Measurements from ENCODE around the gene RXRA. TPM values are rescaled to one million over a fixed set of nuclear protein-coding genes. Genes with fewer than 3 reads are reported as not detected.
A peak's percentile ranks its signal among the peaks of the same experiment; 100 is the strongest.

RXRA gene
- total and polyA plus RNA-seq, 12 donors, result 5.5 to 114 (median 71.3) TPM

- Histone ChIP-seq H3K36me3 (replicated peaks in 1 of 2) (peaks cover 0 to 44% of the 10 kb centered on the region in 2 donors), H3K4me1 (replicated peaks in 1 of 2) (peaks cover 9 to 65% of the 10 kb centered on the region in 2 donors), H3K9me3 (replicated peaks in 1 of 3) (no peaks in the 10 kb centered on the region), H3K4me3 (no peak overlapping the region), H3K27me3 (no peaks in the 10 kb centered on the region), H3K27ac (peak overlapping the region in 2 of 5 donors; percentile 55 to 65)
- no peak for DNase-seq
- 82 to 93% (median 89%) methylated on average over 11 to 13 of the region's 13 CpGs for WGBS, 4 donors
- intact Hi-C loops (cut with DNase I), result no loop called here
- TF ChIP-seq POLR2A (IDR thresholded peaks at IDR 0.05) (no peak), CTCF (IDR thresholded peaks at IDR 0.05) (no peak)
Measured at GRCh38 chr9:134413112-134413715, 87.0 kb downstream of the RXRA start.

DNA sequence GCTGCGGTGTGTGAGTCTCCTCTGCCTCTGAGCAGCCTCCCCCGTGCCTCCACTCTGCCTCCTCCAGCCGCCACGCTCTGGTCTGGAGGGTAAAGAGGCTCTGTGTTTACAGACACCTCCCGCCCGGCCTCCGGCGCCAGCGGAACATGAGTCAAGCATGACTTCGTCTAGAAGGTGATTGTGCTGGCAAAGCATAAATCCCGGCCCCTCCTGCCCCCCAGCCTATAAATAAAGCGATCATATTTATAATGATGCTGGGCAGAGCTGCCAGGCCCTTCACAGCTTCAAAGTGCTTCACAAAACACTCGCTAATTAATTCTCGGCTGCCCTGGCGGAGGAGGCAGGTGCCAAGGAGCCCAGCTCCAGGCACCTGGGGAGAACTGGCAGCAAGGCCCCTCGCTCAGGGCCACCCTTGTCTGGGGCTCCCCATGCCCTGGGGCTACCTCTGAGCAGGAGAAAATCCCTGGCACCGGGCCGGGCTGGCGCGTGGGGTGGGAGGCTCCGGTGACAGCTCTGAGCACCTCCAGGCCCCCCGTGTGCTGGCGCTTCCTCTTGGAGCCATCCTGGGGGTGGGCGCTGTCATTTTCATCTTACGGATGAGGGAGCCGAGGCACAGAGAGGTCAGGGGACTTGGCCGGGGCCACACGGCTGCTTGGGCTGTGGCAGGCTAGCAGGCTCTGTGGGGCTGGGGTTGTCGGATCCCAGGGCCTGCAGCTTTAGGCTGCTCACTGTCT is 87.8 kb downstream of the RXRA start:
- no peaks in the 10 kb centered on the region for H3K27me3 ChIP-seq
- peak overlapping the region in 2 of 5 donors; percentile 55 to 65 for H3K27ac ChIP-seq
- peak in 5 of 7 donors; percentile 51 to 90 (median 55) for DNase-seq
- peaks cover 0 to 41% of the 10 kb centered on the region in 2 donors for H3K36me3 ChIP-seq (replicated peaks in 1 of 2)
- peaks cover 14 to 66% of the 10 kb centered on the region in 2 donors for H3K4me1 ChIP-seq (replicated peaks in 1 of 2)
- intact Hi-C loops (cut with DNase I), result no loop called here
- no peaks in the 10 kb centered on the region for H3K9me3 ChIP-seq (replicated peaks in 1 of 3)
- no peak overlapping the region for H3K4me3 ChIP-seq
- TF ChIP-seq CTCF (IDR thresholded peaks at IDR 0.05), result no peak
- TF ChIP-seq POLR2A (IDR thresholded peaks at IDR 0.05), result no peak
- WGBS, 4 donors, result 55 to 82% (median 76%) methylated on average over 7 to 29 of the region's 29 CpGs

GRCh38 chr9:134414900-134415425 is 88.7 kb downstream of the RXRA start:
- Histone ChIP-seq H3K9me3 (replicated peaks in 1 of 3) (no peaks in the 10 kb centered on the region), H3K36me3 (replicated peaks in 1 of 2) (peaks cover 0 to 37% of the 10 kb centered on the region in 2 donors), H3K4me1 (replicated peaks in 1 of 2) (peaks cover 20 to 64% of the 10 kb centered on the region in 2 donors), H3K27ac (peak overlapping the region in 2 of 5 donors; percentile 55 to 65), H3K27me3 (no peaks in the 10 kb centered on the region), H3K4me3 (no peak overlapping the region)
- DNase-seq, result no peak
- no peak for TF ChIP-seq CTCF (IDR thresholded peaks at IDR 0.05)
- TF ChIP-seq POLR2A (IDR thresholded peaks at IDR 0.05), result no peak
- intact Hi-C loops (cut with DNase I), result no loop called here
- 63 to 89% (median 79%) methylated on average over 8 to 17 of the region's 17 CpGs for WGBS, 4 donors

- H3K9me3 ChIP-seq (replicated peaks in 1 of 3), result no peaks in the 10 kb centered on the region
- H3K27me3 ChIP-seq, result no peaks in the 10 kb centered on the region
- H3K4me1 ChIP-seq (replicated peaks in 1 of 2), result peaks cover 20 to 51% of the 10 kb centered on the region in 2 donors
- H3K27ac ChIP-seq, result no peak overlapping the region
- peaks cover 0 to 43% of the 10 kb centered on the region in 2 donors for H3K36me3 ChIP-seq (replicated peaks in 1 of 2)
- no peak for TF ChIP-seq POLR2A (IDR thresholded peaks at IDR 0.05)
- no peak for TF ChIP-seq CTCF (IDR thresholded peaks at IDR 0.05)
- intact Hi-C loops (cut with DNase I), result no loop called here
- 85 to 92% (median 86%) methylated on average over 6 to 19 of the region's 19 CpGs for WGBS, 4 donors
- no peak for DNase-seq
- no peak overlapping the region for H3K4me3 ChIP-seq
Measured at GRCh38 chr9:134416385-134417015, 90.2 kb downstream of the RXRA start.

Measured in adrenal gland (tissue), 12 donors.